HG03045 (cell line): ENCODE results near the gene KLHL26.

Experiments
- ATAC-seq: cut with Tn5 transposase; IDR thresholded peaks from one replicate; pipeline ENCODE4 v1.9.1; 2021; ENCODE audit warnings: mild to moderate bottlenecking, moderate library complexity; ENCODE audit not compliant: unreplicated experiment

The KLHL26 gene

GRCh38 chr19:18601875-18602274 lies 35.0 kb upstream of the KLHL26 start:
- ATAC-seq: no peak

- ATAC-seq: no peak
Measured at GRCh38 chr19:18603255-18603957, 33.4 kb upstream of the KLHL26 start.

- no peak for ATAC-seq
Measured at GRCh38 chr19:18603958-18604819, 32.6 kb upstream of the KLHL26 start.

- no peak for ATAC-seq
Measured at GRCh38 chr19:18604820-18605159, 32.0 kb upstream of the KLHL26 start.

- ATAC-seq: no peak
Measured at GRCh38 chr19:18605196-18605545, 31.7 kb upstream of the KLHL26 start.

GRCh38 chr19:18605546-18606280 lies 31.1 kb upstream of the KLHL26 start:
- ATAC-seq: no peak

- ATAC-seq: no peak
Measured at GRCh38 chr19:18606281-18607225, 30.3 kb upstream of the KLHL26 start, which contains the start of gene CRLF1. CRLF1 (minus strand) TSS chr19:18606799; CDS start chr19:18606656, 143 bp downstream.

GRCh38 chr19:18607226-18608101 lies 29.4 kb upstream of the KLHL26 start:
- ATAC-seq: no peak

- ATAC-seq: no peak
Measured at GRCh38 chr19:18608102-18608804, 28.6 kb upstream of the KLHL26 start.

- ATAC-seq: no peak
Measured at GRCh38 chr19:18608805-18609716, 27.8 kb upstream of the KLHL26 start.

- ATAC-seq: no peak
Measured at GRCh38 chr19:18609717-18610051, 27.1 kb upstream of the KLHL26 start.

- ATAC-seq: no peak
Measured at GRCh38 chr19:18610245-18610555, 26.6 kb upstream of the KLHL26 start.

- ATAC-seq: no peak
Measured at GRCh38 chr19:18610556-18611326, 26.1 kb upstream of the KLHL26 start.

GRCh38 chr19:18611327-18612050 lies 25.3 kb upstream of the KLHL26 start:
- ATAC-seq: no peak

GRCh38 chr19:18612051-18612771 lies 24.6 kb upstream of the KLHL26 start:
- no peak for ATAC-seq
